SU-DHL-6 (cell line): ENCODE data around the gene TDRD7.

ENCODE experiments used
- H2AFZ ChIP-seq: fragments of 200-600 bp; sonication (generic); 2 replicates; pipeline ENCODE4 v1.6.1; 2014; ENCODE audit warnings: low read depth, mild to moderate bottlenecking, moderate library complexity, mixed read lengths, antibody characterized with exemption, low read length; ENCODE audit not compliant: severe bottlenecking
- H3F3A ChIP-seq: fragments of 200-600 bp; shearing (Covaris generic); 2 replicates; pipeline ENCODE4 v1.6.0; 2016; ENCODE audit warnings: antibody characterized with exemption, mild to moderate bottlenecking; ENCODE audit not compliant: insufficient read depth
- H3K27ac ChIP-seq: fragments of 200-600 bp; sonication (generic); 2 replicates; pipeline ENCODE4 v1.5.1; 2016; ENCODE audit warnings: low read depth, mild to moderate bottlenecking, low read length, moderate library complexity, mixed read lengths
- H3K27me3 ChIP-seq: fragments of 200-600 bp; sonication (generic), shearing (Covaris generic); 2 replicates; pipeline ENCODE4 v1.6.0; 2014; ENCODE audit warnings: mild to moderate bottlenecking, low read length
- H3K36me3 ChIP-seq: fragments of 200-600 bp; sonication (generic); 2 replicates; pipeline ENCODE4 v1.6.1; 2014; ENCODE audit warnings: mild to moderate bottlenecking, low read length, mixed read lengths
- H3K4me2 ChIP-seq: fragments of 300-600, 200-600 bp; shearing (Covaris generic), sonication (generic); 2 replicates; pipeline ENCODE4 v1.6.0; 2014; ENCODE audit warnings: low read length, low read depth, mild to moderate bottlenecking; ENCODE audit not compliant: poor library complexity, severe bottlenecking
- H3K4me3 ChIP-seq: fragments of 200-600 bp; sonication (generic); 2 replicates; pipeline ENCODE4 v1.5.1; 2014; ENCODE audit warnings: antibody characterized with exemption, low read length, mild to moderate bottlenecking, mixed read lengths; ENCODE audit not compliant: insufficient read depth, poor library complexity, severe bottlenecking
- H3K79me2 ChIP-seq: fragments of 200-600 bp; sonication (generic); 2 replicates; pipeline ENCODE4 v1.6.1; 2014; ENCODE audit warnings: mild to moderate bottlenecking, low read length, moderate library complexity; ENCODE audit not compliant: insufficient read depth
- H3K9ac ChIP-seq: fragments of 200-600 bp; sonication (generic); 2 replicates; pipeline ENCODE4 v1.7.0; 2014; ENCODE audit warnings: mild to moderate bottlenecking, low read length
- H3K9me2 ChIP-seq: fragments of 200-600 bp; sonication (generic); replicated peaks from 2 replicates; pipeline ENCODE4 v1.6.1; 2014; ENCODE audit warnings: low read length; ENCODE audit not compliant: insufficient read depth
- H3K9me3 ChIP-seq: fragments of 200-600 bp; sonication (generic); 2 replicates; pipeline ENCODE4 v1.6.1; 2014; ENCODE audit warnings: low read length, mixed read lengths; ENCODE audit not compliant: insufficient read depth
- H4K20me1 ChIP-seq: fragments of 200-600 bp; sonication (generic); 2 replicates; pipeline ENCODE4 v1.6.1; 2014; ENCODE audit warnings: low read depth, mild to moderate bottlenecking, antibody characterized with exemption, low read length, moderate library complexity, mixed read lengths
- CTCF ChIP-seq: fragments of 200-600 bp; sonication (generic); IDR thresholded peaks from one replicate; pipeline ENCODE4 v1.5.1; 2017; ENCODE audit warnings: antibody characterized with exemption, mild to moderate bottlenecking, low read length, moderate library complexity; ENCODE audit not compliant: insufficient read depth, poor library complexity, severe bottlenecking
- EZH2phosphoT487 ChIP-seq: fragments of 200-600 bp; sonication (generic), shearing (Covaris generic); conservative IDR thresholded peaks from 2 replicates; pipeline ENCODE4 v1.6.1; 2018; ENCODE audit warnings: mild to moderate bottlenecking, antibody characterized with exemption, low read length, moderate library complexity, mixed read lengths

Gene TDRD7

GRCh38 chr9:97425973-97426336, 14.1 kb downstream of the TDRD7 start:
- no peak overlapping the region for H3K9ac ChIP-seq
- H3K4me2 ChIP-seq = no peak overlapping the region
- no peaks in the 10 kb centered on the region for H3K79me2 ChIP-seq
- no peaks in the 10 kb centered on the region for H3K36me3 ChIP-seq
- no peak for TF ChIP-seq CTCF
- TF ChIP-seq EZH2phosphoT487 = no peak
- H3K9me2 ChIP-seq = no peaks in the 10 kb centered on the region
- H3K27me3 ChIP-seq = no peaks in the 10 kb centered on the region
- no peaks in the 10 kb centered on the region for H4K20me1 ChIP-seq
- H3K9me3 ChIP-seq = no peaks in the 10 kb centered on the region
- H3F3A ChIP-seq = no peaks in the 10 kb centered on the region
- H3K27ac ChIP-seq = no peak overlapping the region
- H2AFZ ChIP-seq = no peak overlapping the region
- H3K4me3 ChIP-seq = no peak overlapping the region

- H3K4me2 ChIP-seq = no peak overlapping the region
- H3K9me3 ChIP-seq = no peaks in the 10 kb centered on the region
- no peaks in the 10 kb centered on the region for H3K9me2 ChIP-seq
- H3K27me3 ChIP-seq = no peaks in the 10 kb centered on the region
- H2AFZ ChIP-seq = no peak overlapping the region
- H3K36me3 ChIP-seq = no peaks in the 10 kb centered on the region
- H3F3A ChIP-seq = no peaks in the 10 kb centered on the region
- H4K20me1 ChIP-seq = no peaks in the 10 kb centered on the region
- H3K9ac ChIP-seq = no peak overlapping the region
- no peak overlapping the region for H3K4me3 ChIP-seq
- TF ChIP-seq EZH2phosphoT487 = no peak
- H3K79me2 ChIP-seq = no peaks in the 10 kb centered on the region
- no peak overlapping the region for H3K27ac ChIP-seq
Observed at GRCh38 chr9:97427885-97428284, 16.0 kb downstream of the TDRD7 start.

GRCh38 chr9:97430316-97431043, 18.6 kb downstream of the TDRD7 start:
- no peak overlapping the region for H3K9ac ChIP-seq
- no peaks in the 10 kb centered on the region for H3K79me2 ChIP-seq
- no peak overlapping the region for H3K27ac ChIP-seq
- no peaks in the 10 kb centered on the region for H3F3A ChIP-seq
- no peak overlapping the region for H3K4me2 ChIP-seq
- H3K36me3 ChIP-seq = no peaks in the 10 kb centered on the region
- TF ChIP-seq EZH2phosphoT487 = no peak
- no peak for TF ChIP-seq CTCF
- no peaks in the 10 kb centered on the region for H3K27me3 ChIP-seq
- no peaks in the 10 kb centered on the region for H3K9me3 ChIP-seq
- H3K4me3 ChIP-seq = no peak overlapping the region
- H3K9me2 ChIP-seq = no peaks in the 10 kb centered on the region
- H2AFZ ChIP-seq = no peak overlapping the region
- H4K20me1 ChIP-seq = no peaks in the 10 kb centered on the region

- no peak overlapping the region for H3K9ac ChIP-seq
- H3K27me3 ChIP-seq = no peaks in the 10 kb centered on the region
- TF ChIP-seq CTCF = no peak
- TF ChIP-seq EZH2phosphoT487 = no peak
- H3K36me3 ChIP-seq = no peaks in the 10 kb centered on the region
- no peaks in the 10 kb centered on the region for H3K9me3 ChIP-seq
- no peaks in the 10 kb centered on the region for H3F3A ChIP-seq
- H3K4me2 ChIP-seq = no peak overlapping the region
- H3K27ac ChIP-seq = no peak overlapping the region
- no peak overlapping the region for H3K4me3 ChIP-seq
- no peaks in the 10 kb centered on the region for H4K20me1 ChIP-seq
- H3K9me2 ChIP-seq = no peaks in the 10 kb centered on the region
- H3K79me2 ChIP-seq = no peaks in the 10 kb centered on the region
- no peak overlapping the region for H2AFZ ChIP-seq
Observed at GRCh38 chr9:97431044-97431441, 19.1 kb downstream of the TDRD7 start.
